Measurements from ENCODE around the gene CHRND. TPM values are rescaled to one million over a fixed set of nuclear protein-coding genes. Genes with fewer than 3 reads are reported as not detected.

Gene CHRND
- total and polyA plus RNA-seq, 2 experiments from 2014 or later = 0.10 to 0.11 TPM

DNA sequence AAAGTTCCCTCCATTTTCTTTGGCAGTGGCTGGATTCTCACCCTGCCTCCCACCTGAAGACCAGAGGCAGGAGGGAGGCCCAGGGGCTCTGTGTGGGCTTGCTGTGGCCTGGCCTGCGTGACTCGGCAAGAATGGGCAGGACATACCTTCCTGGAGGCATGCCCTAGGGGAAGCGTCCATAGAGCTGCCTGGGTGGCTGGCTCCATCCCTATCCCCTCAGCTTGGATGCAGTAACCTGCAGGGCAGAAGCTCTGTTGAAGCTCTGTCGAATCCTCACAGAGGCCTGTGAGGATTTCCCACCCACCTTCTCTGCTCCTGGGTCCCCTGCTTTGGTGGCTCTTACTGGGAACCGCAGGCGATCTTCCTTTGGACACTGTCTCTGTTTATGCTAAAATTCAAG is 7.1 kb upstream of the CHRND start:
- H3K79me2 ChIP-seq (replicated peaks; ENCODE audit: insufficient read depth) = no peaks in the 10 kb centered on the region
- H3K27me3 ChIP-seq (ENCODE audit: insufficient read depth) = peaks cover 29% of the 10 kb centered on the region
- no peaks in the 10 kb centered on the region; the same call in 1 of the 2 replicates for H3K4me1 ChIP-seq (ENCODE audit: insufficient read depth)
- no peak overlapping the region for H3K27ac ChIP-seq (ENCODE audit: low read depth)
- H3K4me2 ChIP-seq = no peak overlapping the region
- no peaks in the 10 kb centered on the region for H3K36me3 ChIP-seq (ENCODE audit: insufficient read depth)
- no peak for TF ChIP-seq NANOG (IDR thresholded peaks at IDR 0.05; ENCODE audit: borderline replicate concordance)
- TF ChIP-seq EZH2phosphoT487 (IDR thresholded peaks at IDR 0.05; ENCODE audit: unreplicated experiment) = no peak
- no peak for TF ChIP-seq JUNB (IDR thresholded peaks at IDR 0.05; ENCODE audit: unreplicated experiment)
- no peak for TF ChIP-seq ZNF114 (CRISPR knock-in tag; IDR thresholded peaks at IDR 0.05)
- TF ChIP-seq, protein P1, sequence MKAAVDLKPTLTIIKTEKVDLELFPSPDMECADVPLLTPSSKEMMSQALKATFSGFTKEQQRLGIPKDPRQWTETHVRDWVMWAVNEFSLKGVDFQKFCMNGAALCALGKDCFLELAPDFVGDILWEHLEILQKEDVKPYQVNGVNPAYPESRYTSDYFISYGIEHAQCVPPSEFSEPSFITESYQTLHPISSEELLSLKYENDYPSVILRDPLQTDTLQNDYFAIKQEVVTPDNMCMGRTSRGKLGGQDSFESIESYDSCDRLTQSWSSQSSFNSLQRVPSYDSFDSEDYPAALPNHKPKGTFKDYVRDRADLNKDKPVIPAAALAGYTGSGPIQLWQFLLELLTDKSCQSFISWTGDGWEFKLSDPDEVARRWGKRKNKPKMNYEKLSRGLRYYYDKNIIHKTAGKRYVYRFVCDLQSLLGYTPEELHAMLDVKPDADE (IDR thresholded peaks at IDR 0.05) = no peak
- TF ChIP-seq ZNF331 (CRISPR knock-in tag; IDR thresholded peaks at IDR 0.05; ENCODE audit: low read depth) = no peak
- no peak for TF ChIP-seq EZH2 (IDR thresholded peaks at IDR 0.05; ENCODE audit: low read depth, unreplicated experiment)
- no peak for TF ChIP-seq CREB1 (CRISPR knock-in tag; IDR thresholded peaks at IDR 0.05; ENCODE audit: low read depth)
- no peak overlapping the region for H2AFZ ChIP-seq
- 0 out of 2 replicates have a peak, but pooled peaks cover 5% of the 10 kb centered on the region for H3F3A ChIP-seq (replicated peaks; ENCODE audit: low read depth)
- H3K9me2 ChIP-seq (ENCODE audit: insufficient read depth) = no peaks in the 10 kb centered on the region
- no peak for ATAC-seq
- H3K27ac Mint-ChIP-seq = no peak overlapping the region
- H3K36me3 Mint-ChIP-seq (ENCODE audit: low read depth) = no peaks in the 10 kb centered on the region
- peaks cover 25% of the 10 kb centered on the region for H3K27me3 Mint-ChIP-seq (ENCODE audit: insufficient read depth, low read depth, poor library complexity)
- no peak overlapping the region for H3K4me3 Mint-ChIP-seq
- H3K4me1 Mint-ChIP-seq = peaks cover 19% of the 10 kb centered on the region
- H3K9me3 Mint-ChIP-seq = no peaks in the 10 kb centered on the region
- no peak overlapping the region for H3K4me3 ChIP-seq
- H4K20me1 ChIP-seq (replicated peaks; ENCODE audit: insufficient read depth) = no peaks in the 10 kb centered on the region
- DNase-seq (ENCODE audit: low spot score) = no peak

DNA sequence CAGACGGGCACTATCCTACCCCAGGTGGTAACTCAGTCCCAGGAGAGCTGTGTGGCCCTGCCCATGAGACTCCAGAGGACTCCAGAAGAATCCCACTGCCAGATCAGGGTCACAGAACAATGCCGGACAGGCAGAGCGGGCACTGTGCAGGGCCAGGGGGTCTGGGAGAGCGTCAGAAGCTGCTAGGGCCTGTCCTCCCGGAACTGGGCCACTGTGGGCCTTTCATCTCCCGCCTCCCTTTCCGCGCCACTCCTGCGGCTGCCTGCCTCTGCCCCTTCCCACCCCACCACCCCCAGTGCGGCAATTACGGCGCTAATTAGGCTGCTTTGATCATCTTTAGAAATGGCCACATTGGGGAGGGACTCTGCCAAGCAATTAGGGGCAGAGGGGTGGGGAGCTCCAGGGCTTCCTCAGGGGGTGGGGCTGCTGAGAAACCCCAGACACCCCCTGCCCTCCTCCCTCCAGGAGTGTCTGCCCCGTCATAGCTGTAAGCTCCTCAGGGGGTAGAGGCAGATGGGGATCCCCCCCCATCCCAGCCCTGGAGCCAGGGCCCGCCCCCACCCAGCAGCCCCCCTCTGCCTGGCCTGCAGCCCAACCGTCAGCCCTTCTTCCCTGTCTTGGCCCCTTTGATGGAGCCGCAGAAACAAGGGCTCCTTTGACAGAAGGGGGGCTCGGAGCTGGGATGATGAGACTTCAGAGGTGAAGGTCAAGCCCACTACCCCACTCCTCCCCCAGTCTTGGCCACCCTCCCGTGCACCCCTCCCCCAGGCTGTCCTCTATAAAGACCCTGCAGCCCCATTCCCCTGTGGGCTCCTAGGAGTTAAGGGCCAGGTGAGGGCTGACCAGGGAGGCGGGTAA is 6.2 kb upstream of the CHRND start, which contains the start of gene PRSS56:
Gene PRSS56, plus strand, starts transcription at position 808 of the 858 bp plus-strand sequence. CDS start 211 bp downstream, outside the sequence.
- Histone ChIP-seq H4K20me1 (replicated peaks; ENCODE audit: insufficient read depth) (no peaks in the 10 kb centered on the region), H3K4me2 (no peak within 1 kb of the TSS), H3K9me2 (ENCODE audit: insufficient read depth) (no peaks in the 10 kb centered on the region), H3K36me3 (ENCODE audit: insufficient read depth) (no peaks in the 10 kb centered on the region), H3K27me3 (ENCODE audit: insufficient read depth) (peaks cover 39% of the 10 kb centered on the region), H3K4me3 (no peak within 1 kb of the TSS), H3F3A (replicated peaks; ENCODE audit: low read depth) (0 out of 2 replicates have a peak, but pooled peaks cover 5% of the 10 kb centered on the region), H3K27ac (ENCODE audit: low read depth) (no peak within 1 kb of the TSS), H3K4me1 (ENCODE audit: insufficient read depth) (no peaks in the 10 kb centered on the region; the same call in 1 of the 2 replicates), H3K79me2 (replicated peaks; ENCODE audit: insufficient read depth) (no peaks in the 10 kb centered on the region), H2AFZ (no peak within 1 kb of the TSS)
- no peaks in the 10 kb centered on the region for H3K9me3 Mint-ChIP-seq
- no peak within 1 kb of the TSS for H3K4me3 Mint-ChIP-seq
- H3K27ac Mint-ChIP-seq = no peak within 1 kb of the TSS
- DNase-seq (ENCODE audit: low spot score) (no peak), ATAC-seq (no peak)
- H3K27me3 Mint-ChIP-seq (ENCODE audit: insufficient read depth, low read depth, poor library complexity) = peaks cover 32% of the 10 kb centered on the region
- H3K36me3 Mint-ChIP-seq (ENCODE audit: low read depth) = no peaks in the 10 kb centered on the region
- H3K4me1 Mint-ChIP-seq = peaks cover 21% of the 10 kb centered on the region
- TF ChIP-seq, protein P1 (IDR thresholded peaks at IDR 0.05) = no peak
- no peak for TF ChIP-seq STAT1 (IDR thresholded peaks at IDR 0.05; ENCODE audit: unreplicated experiment)
- TF ChIP-seq CREB1 (CRISPR knock-in tag; IDR thresholded peaks at IDR 0.05; ENCODE audit: low read depth) = no peak
- TF ChIP-seq JUNB (IDR thresholded peaks at IDR 0.05; ENCODE audit: unreplicated experiment) = no peak
- TF ChIP-seq, protein P2, sequence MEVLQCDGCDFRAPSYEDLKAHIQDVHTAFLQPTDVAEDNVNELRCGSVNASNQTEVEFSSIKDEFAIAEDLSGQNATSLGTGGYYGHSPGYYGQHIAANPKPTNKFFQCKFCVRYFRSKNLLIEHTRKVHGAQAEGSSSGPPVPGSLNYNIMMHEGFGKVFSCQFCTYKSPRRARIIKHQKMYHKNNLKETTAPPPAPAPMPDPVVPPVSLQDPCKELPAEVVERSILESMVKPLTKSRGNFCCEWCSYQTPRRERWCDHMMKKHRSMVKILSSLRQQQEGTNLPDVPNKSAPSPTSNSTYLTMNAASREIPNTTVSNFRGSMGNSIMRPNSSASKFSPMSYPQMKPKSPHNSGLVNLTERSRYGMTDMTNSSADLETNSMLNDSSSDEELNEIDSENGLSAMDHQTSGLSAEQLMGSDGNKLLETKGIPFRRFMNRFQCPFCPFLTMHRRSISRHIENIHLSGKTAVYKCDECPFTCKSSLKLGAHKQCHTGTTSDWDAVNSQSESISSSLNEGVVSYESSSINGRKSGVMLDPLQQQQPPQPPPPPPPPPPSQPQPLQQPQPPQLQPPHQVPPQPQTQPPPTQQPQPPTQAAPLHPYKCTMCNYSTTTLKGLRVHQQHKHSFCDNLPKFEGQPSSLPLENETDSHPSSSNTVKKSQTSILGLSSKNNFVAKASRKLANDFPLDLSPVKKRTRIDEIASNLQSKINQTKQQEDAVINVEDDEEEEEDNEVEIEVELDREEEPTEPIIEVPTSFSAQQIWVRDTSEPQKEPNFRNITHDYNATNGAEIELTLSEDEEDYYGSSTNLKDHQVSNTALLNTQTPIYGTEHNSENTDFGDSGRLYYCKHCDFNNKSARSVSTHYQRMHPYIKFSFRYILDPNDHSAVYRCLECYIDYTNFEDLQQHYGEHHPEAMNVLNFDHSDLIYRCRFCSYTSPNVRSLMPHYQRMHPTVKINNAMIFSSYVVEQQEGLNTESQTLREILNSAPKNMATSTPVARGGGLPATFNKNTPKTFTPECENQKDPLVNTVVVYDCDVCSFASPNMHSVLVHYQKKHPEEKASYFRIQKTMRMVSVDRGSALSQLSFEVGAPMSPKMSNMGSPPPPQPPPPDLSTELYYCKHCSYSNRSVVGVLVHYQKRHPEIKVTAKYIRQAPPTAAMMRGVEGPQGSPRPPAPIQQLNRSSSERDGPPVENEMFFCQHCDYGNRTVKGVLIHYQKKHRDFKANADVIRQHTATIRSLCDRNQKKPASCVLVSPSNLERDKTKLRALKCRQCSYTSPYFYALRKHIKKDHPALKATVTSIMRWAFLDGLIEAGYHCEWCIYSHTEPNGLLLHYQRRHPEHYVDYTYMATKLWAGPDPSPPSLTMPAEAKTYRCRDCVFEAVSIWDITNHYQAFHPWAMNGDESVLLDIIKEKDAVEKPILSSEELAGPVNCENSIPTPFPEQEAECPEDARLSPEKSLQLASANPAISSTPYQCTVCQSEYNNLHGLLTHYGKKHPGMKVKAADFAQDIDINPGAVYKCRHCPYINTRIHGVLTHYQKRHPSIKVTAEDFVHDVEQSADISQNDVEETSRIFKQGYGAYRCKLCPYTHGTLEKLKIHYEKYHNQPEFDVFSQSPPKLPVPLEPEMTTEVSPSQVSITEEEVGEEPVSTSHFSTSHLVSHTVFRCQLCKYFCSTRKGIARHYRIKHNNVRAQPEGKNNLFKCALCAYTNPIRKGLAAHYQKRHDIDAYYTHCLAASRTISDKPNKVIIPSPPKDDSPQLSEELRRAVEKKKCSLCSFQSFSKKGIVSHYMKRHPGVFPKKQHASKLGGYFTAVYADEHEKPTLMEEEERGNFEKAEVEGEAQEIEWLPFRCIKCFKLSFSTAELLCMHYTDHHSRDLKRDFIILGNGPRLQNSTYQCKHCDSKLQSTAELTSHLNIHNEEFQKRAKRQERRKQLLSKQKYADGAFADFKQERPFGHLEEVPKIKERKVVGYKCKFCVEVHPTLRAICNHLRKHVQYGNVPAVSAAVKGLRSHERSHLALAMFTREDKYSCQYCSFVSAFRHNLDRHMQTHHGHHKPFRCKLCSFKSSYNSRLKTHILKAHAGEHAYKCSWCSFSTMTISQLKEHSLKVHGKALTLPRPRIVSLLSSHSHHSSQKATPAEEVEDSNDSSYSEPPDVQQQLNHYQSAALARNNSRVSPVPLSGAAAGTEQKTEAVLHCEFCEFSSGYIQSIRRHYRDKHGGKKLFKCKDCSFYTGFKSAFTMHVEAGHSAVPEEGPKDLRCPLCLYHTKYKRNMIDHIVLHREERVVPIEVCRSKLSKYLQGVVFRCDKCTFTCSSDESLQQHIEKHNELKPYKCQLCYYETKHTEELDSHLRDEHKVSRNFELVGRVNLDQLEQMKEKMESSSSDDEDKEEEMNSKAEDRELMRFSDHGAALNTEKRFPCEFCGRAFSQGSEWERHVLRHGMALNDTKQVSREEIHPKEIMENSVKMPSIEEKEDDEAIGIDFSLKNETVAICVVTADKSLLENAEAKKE (CRISPR knock-in tag; IDR thresholded peaks at IDR 0.05) = no peak

All from GM23338 (cell line).